HepG2 (cell line): Measurements from ENCODE around the gene CDC42EP1. TPM values are rescaled to one million over a fixed set of nuclear protein-coding genes. Genes with fewer than 3 reads are reported as not detected.
A peak's percentile ranks its signal among the peaks of the same experiment; 100 is the strongest.

ENCODE experiments used
- AHR ChIP-seq: IDR thresholded peaks from 2 replicates; pipeline ENCODE4 v1.6.1; 2018; ENCODE audit warnings: missing genetic modification reagents, missing compliant biosample characterization
- ARID2 ChIP-seq: sonication (generic); formaldehyde crosslinking; IDR thresholded peaks from 2 replicates; pipeline ENCODE4 v1.8.1; 2022; ENCODE audit warnings: mild to moderate bottlenecking, missing genetic modification reagents, borderline replicate concordance
- ARNT2 ChIP-seq: sonication (generic); formaldehyde crosslinking; IDR thresholded peaks from 2 replicates; pipeline ENCODE4 v1.8.0; 2022; ENCODE audit warnings: mild to moderate bottlenecking, low read depth, missing genetic modification reagents, moderate library complexity
- EHMT2 ChIP-seq: fragments of 200-600 bp; sonication (generic); IDR thresholded peaks from 2 replicates; pipeline ENCODE4 v1.7.0; 2017; ENCODE audit warnings: antibody characterized with exemption, low read depth, low read length, borderline replicate concordance
- GABPA ChIP-seq, 2 experiments: IDR thresholded peaks; 2 replicates each; pipeline ENCODE4 v1.6.1; 2011 to 2016; ENCODE audit warnings: low read depth in 2 of 2, low read length in 1 of 2, missing biosample characterization in 1 of 2, missing genetic modification characterization in 1 of 2
- GATAD1 ChIP-seq: IDR thresholded peaks from 2 replicates; pipeline ENCODE4 v1.6.1; 2016; ENCODE audit warnings: missing genetic modification reagents, missing compliant biosample characterization
- HHEX ChIP-seq: IDR thresholded peaks from 2 replicates; pipeline ENCODE4 v1.6.1; 2016; ENCODE audit warnings: control low read depth
- KDM5B ChIP-seq: sonication (generic); formaldehyde crosslinking; IDR thresholded peaks from 2 replicates; pipeline ENCODE4 v1.4.0; 2020; ENCODE audit warnings: missing genetic modification reagents, mild to moderate bottlenecking, borderline replicate concordance
- NAIF1 ChIP-seq: sonication (generic); formaldehyde crosslinking; IDR thresholded peaks from 2 replicates; pipeline ENCODE4 v1.5.0; 2020; ENCODE audit warnings: mild to moderate bottlenecking, missing genetic modification reagents, borderline replicate concordance
- NCOA1 ChIP-seq: sonication (generic); formaldehyde crosslinking; IDR thresholded peaks from 2 replicates; pipeline ENCODE4 v1.9.0; 2021; ENCODE audit warnings: missing genetic modification reagents
- NR2F2 ChIP-seq: IDR thresholded peaks from 2 replicates; pipeline ENCODE4 v1.6.1; 2012; ENCODE audit warnings: low read depth, inconsistent platforms, borderline replicate concordance
- PAF1 ChIP-seq: IDR thresholded peaks from 2 replicates; pipeline ENCODE4 v1.6.1; 2016; ENCODE audit warnings: missing genetic modification reagents, missing compliant biosample characterization
- SMAD1 ChIP-seq: sonication (generic); formaldehyde crosslinking; IDR thresholded peaks from 2 replicates; pipeline ENCODE4 v1.4.0; 2020; ENCODE audit warnings: missing genetic modification reagents, low read depth, mild to moderate bottlenecking, borderline replicate concordance
- SMAD9 ChIP-seq: sonication (generic); formaldehyde crosslinking; IDR thresholded peaks from 2 replicates; pipeline ENCODE4 v1.5.1; 2020; ENCODE audit warnings: mild to moderate bottlenecking, missing genetic modification reagents
- TP53 ChIP-seq: sonication (generic); formaldehyde crosslinking; conservative IDR thresholded peaks from 2 replicates; pipeline ENCODE4 v1.4.0; 2020; ENCODE audit warnings: missing genetic modification reagents
- TSC22D2 ChIP-seq: sonication (generic); formaldehyde crosslinking; IDR thresholded peaks from 2 replicates; pipeline ENCODE4 v1.5.1; 2020; ENCODE audit warnings: missing genetic modification reagents, mild to moderate bottlenecking, borderline replicate concordance
- ZBTB1 ChIP-seq: sonication (generic); formaldehyde crosslinking; IDR thresholded peaks from 2 replicates; pipeline ENCODE4 v1.4.0; 2020; ENCODE audit warnings: missing genetic modification reagents, borderline replicate concordance
- ZC3H13 ChIP-seq: sonication (generic); formaldehyde crosslinking; IDR thresholded peaks from 2 replicates; pipeline ENCODE4 v1.8.1; 2023; ENCODE audit warnings: mild to moderate bottlenecking, missing genetic modification reagents, moderate library complexity
- ZFP36L2 ChIP-seq: sonication (generic); formaldehyde crosslinking; IDR thresholded peaks from 2 replicates; pipeline ENCODE4 v1.4.0; 2020; ENCODE audit warnings: missing genetic modification reagents
- ZFP41 ChIP-seq: sonication (generic); formaldehyde crosslinking; IDR thresholded peaks from 2 replicates; pipeline ENCODE4 v1.4.0; 2020; ENCODE audit warnings: mild to moderate bottlenecking, missing genetic modification reagents, borderline replicate concordance
- polyA plus RNA-seq, 8 experiments: library from polyadenylated mRNA; depleted of rRNA in 3 of 8; stranded (reverse) in 7 of 8; unstranded in 1 of 8; fragments of >200 nt; fragmentation: Illumina TruSeq in 4 of 8; extraction: Trizol in 4 of 8; gene quantifications; 2 replicates each; pipeline versions ENCODE4 v1.2.1 to v1.2.3, GENCODE V29; 2011 to 2016; ENCODE audit warnings: low read depth in 4 of 8, missing spikeins in 1 of 8, mixed read lengths in 1 of 8; ENCODE audit not compliant: insufficient read depth in 1 of 8
- total RNA-seq, 5 experiments: library from RNA; depleted of rRNA; stranded (reverse); fragments of >200 nt; fragmentation: Illumina TruSeq; extraction: Trizol; gene quantifications; 2 replicates each; pipeline ENCODE4 v1.2.3, GENCODE V29; 2016; ENCODE audit warnings: low read depth in 1 of 5
- TF ChIP-seq, protein P1 (sequence below): sonication (generic); formaldehyde crosslinking; IDR thresholded peaks from 2 replicates; pipeline ENCODE4 v1.9.0; 2021; ENCODE audit warnings: missing genetic modification reagents, borderline replicate concordance
- TF ChIP-seq, protein P2 (sequence below): sonication (generic); formaldehyde crosslinking; IDR thresholded peaks from 2 replicates; pipeline ENCODE4 v1.5.0; 2020; ENCODE audit warnings: missing genetic modification reagents
- TF ChIP-seq, protein P3 (sequence below): sonication (generic); formaldehyde crosslinking; IDR thresholded peaks from 2 replicates; pipeline ENCODE4 v1.8.1; 2023; ENCODE audit warnings: mild to moderate bottlenecking, missing genetic modification reagents
- TF ChIP-seq, protein P4 (sequence below): sonication (generic); formaldehyde crosslinking; IDR thresholded peaks from 2 replicates; pipeline ENCODE4 v1.8.0; 2022; ENCODE audit warnings: missing genetic modification reagents, low read depth, mild to moderate bottlenecking, borderline replicate concordance

Gene CDC42EP1
- total and polyA plus RNA-seq, 2 of the 13 experiments (the other 11 are each of a cell fraction or from before 2014, with no cell fraction given) = 17.1 to 29.5 TPM

DNA sequence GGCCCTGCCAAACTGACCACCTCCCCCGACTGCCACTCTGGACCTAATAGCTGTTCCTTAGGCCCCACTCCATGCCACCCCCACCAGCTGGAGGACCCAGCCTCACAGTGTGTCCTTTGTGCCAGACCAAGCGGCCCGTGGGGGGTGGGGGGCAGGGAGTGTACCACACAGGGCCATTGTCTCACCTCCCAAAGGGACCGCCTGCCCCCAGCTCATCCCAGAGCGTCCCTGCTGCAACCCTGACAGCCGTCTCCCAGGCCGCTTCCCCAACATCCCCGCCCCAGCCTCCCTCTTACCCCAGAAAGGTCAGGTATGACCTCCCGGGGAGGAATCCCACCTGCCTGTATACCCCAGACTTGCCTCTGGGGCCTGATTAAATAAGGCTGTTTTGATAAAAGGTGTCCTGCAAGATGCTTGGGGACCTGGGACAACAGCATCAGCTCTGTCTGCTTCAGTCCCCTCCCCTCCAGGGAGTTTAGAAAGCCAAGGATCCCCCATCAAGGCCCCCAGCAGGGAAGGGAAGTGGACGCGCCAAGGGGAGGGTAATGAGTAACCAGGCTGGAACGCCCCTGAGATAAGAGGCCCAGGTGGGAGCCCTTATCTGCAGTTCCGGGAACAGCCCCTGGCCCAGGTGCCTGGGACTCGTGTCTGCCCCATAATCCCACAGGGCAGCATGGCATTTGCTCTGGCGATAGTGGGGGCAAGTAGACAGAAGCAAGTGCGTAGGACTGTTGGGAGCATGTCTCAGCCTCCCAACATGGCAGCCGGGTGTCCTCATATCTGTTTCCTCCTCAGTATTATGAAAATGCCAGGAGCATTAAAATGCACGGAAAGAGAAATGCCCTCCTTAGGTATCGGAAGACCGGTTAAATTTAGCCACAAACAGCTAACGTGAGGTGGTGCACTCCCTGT, 9.0 kb downstream of the CDC42EP1 start (continued):
- TF ChIP-seq ARNT2 (CRISPR knock-in tag) (0 out of 2 replicates have a peak, but pooled peaks have one; percentile 36), ZC3H13 (CRISPR knock-in tag) (peak; percentile 99), ZFP36L2 (CRISPR knock-in tag) (no peak), GABPA (IDR thresholded peaks at IDR 0.05; ENCODE audit: low read depth, low read length) (no peak), GABPA (CRISPR knock-in tag; IDR thresholded peaks at IDR 0.05; ENCODE audit: low read depth) (peak; percentile 71), KDM5B (CRISPR knock-in tag) (peak; percentile 90), NCOA1 (CRISPR knock-in tag) (no peak), ARID2 (CRISPR knock-in tag) (peak; percentile 85; the same call in 1 of the 2 replicates), AHR (CRISPR knock-in tag) (peak; percentile 79; the same call in 1 of the 2 replicates), GATAD1 (peak; percentile 40; the same call in 1 of the 2 replicates), ZFP41 (CRISPR knock-in tag) (no peak), EHMT2 (no peak), PAF1 (CRISPR knock-in tag) (peak; percentile 98), NAIF1 (no peak), SMAD9 (CRISPR knock-in tag) (no peak), HHEX (CRISPR knock-in tag) (no peak), NR2F2 (peak; percentile 32; the same call in 1 of the 2 replicates), TP53 (no peak; the same call in 1 of the 2 replicates), ZBTB1 (CRISPR knock-in tag) (no peak), TSC22D2 (no peak), SMAD1 (CRISPR knock-in tag) (no peak; the same call in 1 of the 2 replicates)
- TF ChIP-seq, protein P1, sequence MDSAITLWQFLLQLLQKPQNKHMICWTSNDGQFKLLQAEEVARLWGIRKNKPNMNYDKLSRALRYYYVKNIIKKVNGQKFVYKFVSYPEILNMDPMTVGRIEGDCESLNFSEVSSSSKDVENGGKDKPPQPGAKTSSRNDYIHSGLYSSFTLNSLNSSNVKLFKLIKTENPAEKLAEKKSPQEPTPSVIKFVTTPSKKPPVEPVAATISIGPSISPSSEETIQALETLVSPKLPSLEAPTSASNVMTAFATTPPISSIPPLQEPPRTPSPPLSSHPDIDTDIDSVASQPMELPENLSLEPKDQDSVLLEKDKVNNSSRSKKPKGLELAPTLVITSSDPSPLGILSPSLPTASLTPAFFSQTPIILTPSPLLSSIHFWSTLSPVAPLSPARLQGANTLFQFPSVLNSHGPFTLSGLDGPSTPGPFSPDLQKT = no peak
- TF ChIP-seq, protein P2, sequence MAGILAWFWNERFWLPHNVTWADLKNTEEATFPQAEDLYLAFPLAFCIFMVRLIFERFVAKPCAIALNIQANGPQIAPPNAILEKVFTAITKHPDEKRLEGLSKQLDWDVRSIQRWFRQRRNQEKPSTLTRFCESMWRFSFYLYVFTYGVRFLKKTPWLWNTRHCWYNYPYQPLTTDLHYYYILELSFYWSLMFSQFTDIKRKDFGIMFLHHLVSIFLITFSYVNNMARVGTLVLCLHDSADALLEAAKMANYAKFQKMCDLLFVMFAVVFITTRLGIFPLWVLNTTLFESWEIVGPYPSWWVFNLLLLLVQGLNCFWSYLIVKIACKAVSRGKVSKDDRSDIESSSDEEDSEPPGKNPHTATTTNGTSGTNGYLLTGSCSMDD = no peak
- TF ChIP-seq, protein P3, sequence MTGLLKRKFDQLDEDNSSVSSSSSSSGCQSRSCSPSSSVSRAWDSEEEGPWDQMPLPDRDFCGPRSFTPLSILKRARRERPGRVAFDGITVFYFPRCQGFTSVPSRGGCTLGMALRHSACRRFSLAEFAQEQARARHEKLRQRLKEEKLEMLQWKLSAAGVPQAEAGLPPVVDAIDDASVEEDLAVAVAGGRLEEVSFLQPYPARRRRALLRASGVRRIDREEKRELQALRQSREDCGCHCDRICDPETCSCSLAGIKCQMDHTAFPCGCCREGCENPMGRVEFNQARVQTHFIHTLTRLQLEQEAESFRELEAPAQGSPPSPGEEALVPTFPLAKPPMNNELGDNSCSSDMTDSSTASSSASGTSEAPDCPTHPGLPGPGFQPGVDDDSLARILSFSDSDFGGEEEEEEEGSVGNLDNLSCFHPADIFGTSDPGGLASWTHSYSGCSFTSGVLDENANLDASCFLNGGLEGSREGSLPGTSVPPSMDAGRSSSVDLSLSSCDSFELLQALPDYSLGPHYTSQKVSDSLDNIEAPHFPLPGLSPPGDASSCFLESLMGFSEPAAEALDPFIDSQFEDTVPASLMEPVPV (CRISPR knock-in tag) = peak; percentile 36
- TF ChIP-seq, protein P4, sequence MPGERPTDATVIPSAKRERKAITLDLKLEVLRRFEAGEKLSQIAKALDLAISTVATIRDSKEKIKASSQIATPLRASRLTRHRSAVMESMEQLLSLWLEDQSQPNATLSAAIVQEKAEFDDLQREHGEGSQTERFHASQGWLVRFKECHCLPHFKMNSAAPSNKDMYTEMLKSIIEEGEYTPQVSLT (CRISPR knock-in tag) = no peak
